CD14-positive monocyte (primary cell): Measurements from ENCODE around the gene MPHOSPH6. TPM values are rescaled to one million over a fixed set of nuclear protein-coding genes. Genes with fewer than 3 reads are reported as not detected.

Experiments used
- DNase-seq, 3 donors: peaks; one replicate each; pipeline ENCODE4 v3.0.0-alpha.2; 2011 to 2022
- H2AFZ ChIP-seq: 2 replicates; pipeline ENCODE4 v1.6.0; 2012; ENCODE audit warnings: mild to moderate bottlenecking, low read depth, low read length, inconsistent platforms; ENCODE audit not compliant: insufficient read depth, poor library complexity, severe bottlenecking
- H3K27ac ChIP-seq, 2 donors: 1 replicate in 1 of 2; 2 replicates in 1 of 2; pipeline ENCODE4 v1.5.1; 2012 to 2013; ENCODE audit warnings: low read length in 2 of 2, control low read depth in 1 of 2, inconsistent platforms in 1 of 2, low read depth in 1 of 2, mild to moderate bottlenecking in 1 of 2
- H3K27me3 ChIP-seq, 2 donors: one replicate each; pipeline versions ENCODE4 v1.6.0 to v1.6.1; 2011 to 2013; ENCODE audit warnings: low read length in 2 of 2; ENCODE audit not compliant: control insufficient read depth in 2 of 2, insufficient read depth in 2 of 2
- H3K36me3 ChIP-seq, 2 donors: replicated peaks in 1 of 2; 1 replicate in 1 of 2; 2 replicates in 1 of 2; pipeline versions ENCODE4 v1.5.1 to v1.6.1; 2012 to 2013; ENCODE audit warnings: low read length in 2 of 2, control low read depth in 1 of 2, inconsistent platforms in 1 of 2, mild to moderate bottlenecking in 1 of 2; ENCODE audit not compliant: insufficient read depth in 2 of 2, control insufficient read depth in 1 of 2
- H3K4me1 ChIP-seq, 2 donors: 1 replicate in 1 of 2; 2 replicates in 1 of 2; pipeline versions ENCODE4 v1.5.1 to v1.6.1; 2012 to 2013; ENCODE audit warnings: low read length in 2 of 2, control low read depth in 1 of 2, inconsistent platforms in 1 of 2, mild to moderate bottlenecking in 1 of 2, moderate library complexity in 1 of 2; ENCODE audit not compliant: insufficient read depth in 2 of 2, control insufficient read depth in 1 of 2
- H3K4me2 ChIP-seq: replicated peaks from 2 replicates; pipeline ENCODE3; 2012; ENCODE audit warnings: low read length, moderate library complexity, mild to moderate bottlenecking; ENCODE audit not compliant: poor library complexity, severe bottlenecking; ENCODE audit errors: extremely low read depth
- H3K4me3 ChIP-seq, 3 experiments: fragments of 200-600 bp in 1 of 3; sonication (generic) in 1 of 3; replicated peaks in 1 of 3; 1 replicate in 2 of 3; 2 replicates in 1 of 3; pipeline ENCODE4 v1.5.1; 2011 to 2013; ENCODE audit warnings: low read length in 3 of 3, mild to moderate bottlenecking in 3 of 3, control low read depth in 2 of 3, low read depth in 2 of 3, inconsistent platforms in 1 of 3, moderate library complexity in 1 of 3
- H3K79me2 ChIP-seq: 2 replicates; pipeline ENCODE4 v1.6.0; 2012; ENCODE audit warnings: mild to moderate bottlenecking, control low read depth, inconsistent platforms, low read length, moderate library complexity; ENCODE audit not compliant: insufficient read depth
- H3K9ac ChIP-seq: 2 replicates; pipeline ENCODE4 v1.6.0; 2017; ENCODE audit warnings: low read length, mild to moderate bottlenecking; ENCODE audit not compliant: insufficient read depth, poor library complexity, severe bottlenecking
- H3K9me3 ChIP-seq, 2 donors: replicated peaks in 1 of 2; 1 replicate in 1 of 2; 2 replicates in 1 of 2; pipeline versions ENCODE4 v1.5.1 to v1.6.1; 2012 to 2013; ENCODE audit warnings: low read length in 2 of 2, control low read depth in 1 of 2; ENCODE audit not compliant: control insufficient read depth in 1 of 2, insufficient read depth in 1 of 2
- H4K20me1 ChIP-seq: 2 replicates; pipeline ENCODE4 v1.6.0; 2012; ENCODE audit warnings: mild to moderate bottlenecking, low read length, control low read depth, moderate library complexity; ENCODE audit not compliant: insufficient read depth
- H3K27ac Mint-ChIP-seq, 7 donors: one replicate each; pipeline ENCODE4 v1.8.0; 2020; ENCODE audit warnings: mild to moderate bottlenecking in 7 of 7, mixed read lengths in 7 of 7, moderate library complexity in 6 of 7, inconsistent platforms in 2 of 7
- H3K27me3 Mint-ChIP-seq, 3 donors: one replicate each; pipeline ENCODE4 v1.8.0; 2021 to 2022; ENCODE audit warnings: low read depth in 3 of 3, mild to moderate bottlenecking in 3 of 3, mixed read lengths in 3 of 3, moderate library complexity in 3 of 3, inconsistent platforms in 1 of 3
- H3K36me3 Mint-ChIP-seq, 2 donors: one replicate each; pipeline ENCODE4 v1.8.0; 2020; ENCODE audit warnings: mixed read lengths in 2 of 2, inconsistent platforms in 1 of 2, mild to moderate bottlenecking in 1 of 2
- H3K4me1 Mint-ChIP-seq: one replicate; pipeline ENCODE4 v1.8.0; 2020; ENCODE audit warnings: mild to moderate bottlenecking, mixed read lengths
- H3K4me3 Mint-ChIP-seq, 2 donors: one replicate each; pipeline ENCODE4 v1.8.0; 2020; ENCODE audit warnings: mild to moderate bottlenecking in 2 of 2, mixed read lengths in 2 of 2, moderate library complexity in 1 of 2
- H3K9me3 Mint-ChIP-seq, 7 donors: one replicate each; pipeline ENCODE4 v1.8.0; 2020 to 2022; ENCODE audit warnings: mixed read lengths in 7 of 7, mild to moderate bottlenecking in 6 of 7, moderate library complexity in 6 of 7, inconsistent platforms in 2 of 7
- CTCF ChIP-seq: fragments of 200-600 bp; IDR thresholded peaks from one replicate; pipeline ENCODE4 v1.8.0; 2022; ENCODE audit warnings: antibody characterized with exemption, mild to moderate bottlenecking
- WGBS: methylation state at CpG from one replicate; pipeline ENCODE4 v1.1.5; 2013; ENCODE audit warnings: missing lambda C conversion rate; ENCODE audit not compliant: insufficient coverage; 5-methylcytosine and 5-hydroxymethylcytosine counted together
- intact Hi-C, 2 donors: fragments of 100-400 bp; cut with micrococcal nuclease; formaldehyde crosslinking; loops; one replicate each; pipeline versions ENCODE4 v1.15.0 to v1.15.1; 2023
- polyA plus RNA-seq, 3 donors: library from polyadenylated mRNA; depleted of rRNA in 1 of 3; unstranded in 2 of 3; stranded (reverse) in 1 of 3; fragments of 300-500 nt in 2 of 3; fragments of >200 nt in 1 of 3; fragmentation: Illumina TruSeq in 2 of 3; gene quantifications; 1 replicate in 2 of 3; 2 replicates in 1 of 3; pipeline ENCODE4 v1.2.3, GENCODE V29; 2012 to 2021

MPHOSPH6 gene
- polyA plus RNA-seq, 3 donors = 8.6 to 37.6 (median 20.2) TPM

- H3K27me3 Mint-ChIP-seq = peaks cover 0 to 3% (median 0%) of the 10 kb centered on the region in 3 donors
- TF ChIP-seq CTCF = no peak
- Histone ChIP-seq H4K20me1 (no peaks in the 10 kb centered on the region), H3K9ac (no peak overlapping the region), H2AFZ (no peak overlapping the region), H3K79me2 (no peaks in the 10 kb centered on the region), H3K27ac (no peak overlapping the region), H3K4me2 (no peak overlapping the region), H3K27me3 (no peaks in the 10 kb centered on the region), H3K4me1 (no peaks in the 10 kb centered on the region), H3K9me3 (no peaks in the 10 kb centered on the region), H3K36me3 (peaks cover 0 to 5% of the 10 kb centered on the region in 2 donors), H3K4me3 (no peak overlapping the region)
- H3K36me3 Mint-ChIP-seq = peaks cover 14% of the 10 kb centered on the region in 2 donors
- DNase-seq = no peak
- intact Hi-C loops = no loop called here
- peaks cover 0 to 3% (median 0%) of the 10 kb centered on the region in 7 donors for H3K9me3 Mint-ChIP-seq
- H3K4me1 Mint-ChIP-seq = no peaks in the 10 kb centered on the region
- 86% methylated on average over 8 of the region's 15 CpGs for WGBS
- peak overlapping the region in 2 of 7 donors; percentile 36 to 72 for H3K27ac Mint-ChIP-seq
- H3K4me3 Mint-ChIP-seq = peak overlapping the region in 1 of 2 donors; percentile 48
Measured at GRCh38 chr16:82138478-82139285, 31.3 kb downstream of the MPHOSPH6 start.

GRCh38 chr16:82137822-82138167, 32.2 kb downstream of the MPHOSPH6 start:
- Mint-ChIP-seq H3K9me3 (peaks cover 0 to 3% (median 0%) of the 10 kb centered on the region in 7 donors), H3K36me3 (peaks cover 14% of the 10 kb centered on the region in 2 donors), H3K27me3 (peaks cover 0 to 5% (median 3%) of the 10 kb centered on the region in 3 donors), H3K4me1 (no peaks in the 10 kb centered on the region), H3K4me3 (no peak overlapping the region), H3K27ac (no peak overlapping the region)
- no peaks in the 10 kb centered on the region for H3K9me3 ChIP-seq
- H2AFZ ChIP-seq = no peak overlapping the region
- no peaks in the 10 kb centered on the region for H4K20me1 ChIP-seq
- H3K4me1 ChIP-seq = no peaks in the 10 kb centered on the region
- H3K4me3 ChIP-seq = no peak overlapping the region
- no peak overlapping the region for H3K27ac ChIP-seq
- DNase-seq = no peak
- no peaks in the 10 kb centered on the region for H3K27me3 ChIP-seq
- H3K79me2 ChIP-seq = no peaks in the 10 kb centered on the region
- H3K36me3 ChIP-seq = peaks cover 0 to 5% of the 10 kb centered on the region in 2 donors
- intact Hi-C loops = no loop called here
- H3K9ac ChIP-seq = no peak overlapping the region
- TF ChIP-seq CTCF = no peak
- no peak overlapping the region for H3K4me2 ChIP-seq
- WGBS = 66% methylated on average over 2 of the region's 3 CpGs
